DMS153 treated with DMSO at 0.1 percent for 48 hours (cell line): ENCODE results near the gene TINAGL1.

Experiments
- DNase-seq: peaks from one replicate; lab custom pipeline; 2025; ENCODE audit not compliant: unreplicated experiment; lab: John Stamatoyannopoulos, UW

TINAGL1 gene

DNA sequence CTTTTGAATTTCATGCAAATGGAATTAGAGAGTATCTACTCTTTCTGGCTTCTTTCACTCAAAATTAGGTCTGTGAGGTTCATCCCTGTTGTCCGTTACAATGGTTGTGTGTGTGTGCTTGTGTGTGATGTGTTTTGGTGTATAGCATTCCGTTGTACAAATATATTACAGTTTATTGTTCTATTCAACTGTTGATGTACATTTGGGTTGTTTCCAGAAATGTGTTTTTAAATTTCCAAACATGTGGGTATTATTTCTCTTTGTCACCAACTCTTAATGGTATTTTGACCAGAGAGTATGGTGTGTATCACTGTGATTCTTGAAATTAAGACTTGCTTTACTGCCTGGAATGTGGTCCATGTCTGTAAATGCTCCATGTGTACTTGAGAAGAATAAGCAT lies 24.3 kb downstream of the TINAGL1 start:
- DNase-seq = no peak

GRCh38 chr1:31602081-31602480 lies 25.8 kb downstream of the TINAGL1 start:
- no peak for DNase-seq

- no peak for DNase-seq
These were observed 29.7 kb downstream of the TINAGL1 start for GRCh38 chr1:31605908-31606427.

- DNase-seq = no peak
These were observed 31.0 kb downstream of the TINAGL1 start for GRCh38 chr1:31607360-31607759.

DNA sequence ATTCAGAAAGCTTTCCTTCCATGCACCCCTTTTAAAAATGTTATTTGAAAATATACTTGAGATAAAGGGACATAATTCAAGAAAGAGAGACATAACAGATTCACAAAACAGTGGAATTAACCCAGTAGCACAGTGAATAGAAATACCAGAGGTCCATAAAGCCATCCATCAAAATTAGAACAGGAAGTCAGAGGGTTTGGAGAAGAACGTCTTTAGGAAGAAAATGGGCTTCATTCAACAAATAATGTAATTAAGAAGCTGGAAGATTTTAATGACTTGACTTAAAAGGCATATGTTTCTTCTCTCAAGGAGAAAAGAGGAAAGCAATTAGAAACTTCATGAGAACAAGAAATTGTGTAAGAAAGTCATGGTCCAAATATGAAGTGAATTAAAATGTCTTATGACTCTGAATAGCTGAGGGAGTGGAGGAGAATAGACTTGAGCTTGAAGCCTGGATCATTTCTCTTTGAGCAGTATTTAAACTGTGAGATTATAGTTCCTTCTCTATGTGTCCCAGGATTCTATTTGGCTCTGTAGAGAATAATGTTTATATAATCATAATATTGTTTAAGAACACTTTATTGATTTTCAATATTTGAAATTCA lies 33.3 kb downstream of the TINAGL1 start:
- DNase-seq = no peak

DNA sequence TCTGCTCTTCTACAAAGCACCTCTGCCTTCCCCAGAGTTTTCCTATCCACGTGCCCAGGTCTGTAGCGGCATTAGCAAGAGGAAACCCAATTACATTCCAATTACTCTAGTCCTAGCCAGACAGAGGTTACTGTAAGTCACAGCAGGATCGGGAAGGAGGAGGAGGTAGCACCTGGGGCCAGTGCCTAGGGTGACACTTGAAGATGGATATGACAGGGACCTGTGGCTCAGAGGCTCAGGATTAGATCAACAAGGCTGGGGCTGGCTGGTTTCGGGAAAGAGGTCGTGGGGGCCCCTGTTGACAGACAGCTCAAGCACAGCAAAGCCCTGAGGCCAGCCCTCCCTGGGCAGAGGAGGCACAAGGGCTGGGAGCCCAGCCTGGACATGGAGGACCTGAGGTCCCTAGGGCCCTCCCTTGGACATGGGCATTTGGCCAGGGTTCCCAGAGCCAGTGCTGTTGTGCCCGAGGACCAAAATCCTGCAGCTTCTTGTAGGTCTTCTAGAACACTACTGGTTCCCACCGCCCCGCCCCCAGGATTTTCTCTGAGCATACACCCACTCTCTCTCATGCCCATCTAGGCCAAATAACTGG lies 38.2 kb downstream of the TINAGL1 start:
- DNase-seq = no peak

DNA sequence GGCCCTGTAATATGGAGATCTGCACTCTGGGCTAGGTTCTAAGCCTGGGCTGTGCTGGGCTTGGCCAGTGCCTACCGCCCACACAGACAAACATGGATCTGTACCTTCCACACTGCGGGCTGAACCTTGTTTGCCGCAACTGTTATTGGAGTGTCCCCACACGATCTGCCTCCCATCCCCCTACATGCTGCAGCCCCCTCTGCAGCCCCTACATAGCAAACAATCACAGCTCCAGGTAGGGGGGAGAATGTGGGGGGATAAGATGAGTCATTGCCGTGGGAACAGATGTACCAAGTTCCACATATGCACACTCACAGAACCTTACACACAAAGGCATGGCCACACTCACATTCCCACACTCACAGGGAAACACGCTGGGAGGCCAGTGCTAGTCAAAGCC lies 39.1 kb downstream of the TINAGL1 start:
- DNase-seq = no peak

GRCh38 chr1:31615939-31616338 lies 39.6 kb downstream of the TINAGL1 start:
- DNase-seq = no peak

- DNase-seq = no peak
These were observed 41.1 kb downstream of the TINAGL1 start, which contains the start of gene HCRTR1 for GRCh38 chr1:31617218-31617915. HCRTR1 (plus strand) TSS chr1:31617689; CDS start chr1:31619193, 1,504 bp downstream.

DNA sequence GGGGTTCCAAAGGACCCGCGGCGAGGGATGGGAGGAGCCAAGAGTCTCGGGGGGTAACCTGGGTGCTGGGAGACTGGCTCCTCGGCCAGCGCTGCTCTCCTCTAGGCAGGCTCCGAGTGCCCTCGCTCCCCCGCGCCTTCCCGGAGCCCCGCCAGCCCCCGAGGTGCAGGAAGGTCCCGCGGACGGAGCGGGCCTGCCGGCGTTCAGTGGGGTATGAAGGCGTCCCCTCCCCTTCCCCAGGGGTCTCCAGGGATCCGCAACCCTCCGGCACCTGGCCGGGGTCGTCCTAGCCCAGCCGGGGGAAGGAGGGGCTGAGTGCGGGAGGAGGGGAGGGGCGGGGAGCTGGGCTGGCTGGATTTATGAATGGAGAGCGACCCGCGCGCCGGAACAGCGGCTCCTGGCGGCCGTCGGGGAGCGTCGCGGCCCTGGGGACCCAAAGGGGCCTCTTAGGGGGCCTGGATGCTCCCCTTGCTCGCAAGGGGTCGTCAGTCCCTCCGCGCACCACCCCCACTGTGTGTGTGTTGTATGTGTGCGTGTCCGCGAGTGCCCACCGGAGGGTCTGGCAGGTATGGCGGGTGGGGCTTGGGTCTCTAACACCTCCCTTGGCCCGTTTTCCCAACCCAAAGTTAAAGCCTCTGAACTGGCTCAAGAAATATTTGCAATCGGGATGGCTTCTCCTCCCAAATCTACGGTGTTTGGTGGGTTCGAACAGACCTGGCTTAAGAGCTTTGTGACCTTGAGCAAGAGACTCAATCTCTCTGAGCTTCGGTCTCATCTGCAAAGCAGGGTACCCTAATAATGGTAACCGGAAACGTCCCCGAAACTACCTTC lies 41.8 kb downstream of the TINAGL1 start:
- peak; percentile 64 for DNase-seq

DNA sequence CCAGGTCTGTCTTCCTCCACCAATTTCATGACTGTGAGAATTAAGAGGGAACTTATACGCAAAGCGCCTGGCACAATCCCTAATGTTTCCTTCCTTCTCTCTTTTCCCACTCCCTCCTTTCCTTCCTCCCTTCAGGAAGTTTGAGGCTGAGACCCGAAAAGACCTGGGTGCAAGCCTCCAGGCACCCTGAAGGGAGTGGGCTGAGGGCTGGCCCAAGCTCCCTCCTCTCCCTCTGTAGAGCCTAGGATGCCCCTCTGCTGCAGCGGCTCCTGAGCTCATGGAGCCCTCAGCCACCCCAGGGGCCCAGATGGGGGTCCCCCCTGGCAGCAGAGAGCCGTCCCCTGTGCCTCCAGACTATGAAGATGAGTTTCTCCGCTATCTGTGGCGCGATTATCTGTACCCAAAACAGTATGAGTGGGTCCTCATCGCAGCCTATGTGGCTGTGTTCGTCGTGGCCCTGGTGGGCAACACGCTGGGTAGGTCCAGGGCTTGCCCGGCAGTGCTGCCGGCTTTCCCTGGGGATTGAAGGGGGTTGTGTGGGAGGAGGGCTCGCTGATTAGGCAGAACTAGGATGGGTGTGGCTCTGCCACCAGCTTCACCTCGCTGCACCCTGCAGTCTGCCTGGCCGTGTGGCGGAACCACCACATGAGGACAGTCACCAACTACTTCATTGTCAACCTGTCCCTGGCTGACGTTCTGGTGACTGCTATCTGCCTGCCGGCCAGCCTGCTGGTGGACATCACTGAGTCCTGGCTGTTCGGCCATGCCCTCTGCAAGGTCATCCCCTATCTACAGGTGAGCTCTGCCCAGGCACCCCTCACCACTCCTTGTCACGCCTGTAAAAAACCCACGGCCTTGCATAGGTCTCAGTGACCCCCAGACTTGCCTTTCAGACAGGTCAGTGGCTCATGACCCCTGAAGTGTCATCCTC lies 42.9 kb downstream of the TINAGL1 start:
- no peak for DNase-seq

GRCh38 chr1:31620631-31621497 lies 44.5 kb downstream of the TINAGL1 start:
- DNase-seq = no peak

DNA sequence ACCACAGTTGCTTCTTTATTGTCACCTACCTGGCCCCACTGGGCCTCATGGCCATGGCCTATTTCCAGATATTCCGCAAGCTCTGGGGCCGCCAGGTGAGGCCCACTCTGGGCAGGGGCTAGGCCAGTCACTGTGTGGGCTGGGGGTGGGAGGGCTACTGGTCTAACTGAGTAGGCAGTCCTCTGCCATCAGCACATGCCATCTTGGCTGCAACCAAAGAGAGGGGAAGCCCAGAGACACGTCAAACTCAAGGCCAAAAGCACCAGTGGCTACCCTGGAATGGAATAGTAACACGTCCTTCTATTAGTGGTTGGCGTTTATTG lies 45.1 kb downstream of the TINAGL1 start:
- no peak for DNase-seq

DNA sequence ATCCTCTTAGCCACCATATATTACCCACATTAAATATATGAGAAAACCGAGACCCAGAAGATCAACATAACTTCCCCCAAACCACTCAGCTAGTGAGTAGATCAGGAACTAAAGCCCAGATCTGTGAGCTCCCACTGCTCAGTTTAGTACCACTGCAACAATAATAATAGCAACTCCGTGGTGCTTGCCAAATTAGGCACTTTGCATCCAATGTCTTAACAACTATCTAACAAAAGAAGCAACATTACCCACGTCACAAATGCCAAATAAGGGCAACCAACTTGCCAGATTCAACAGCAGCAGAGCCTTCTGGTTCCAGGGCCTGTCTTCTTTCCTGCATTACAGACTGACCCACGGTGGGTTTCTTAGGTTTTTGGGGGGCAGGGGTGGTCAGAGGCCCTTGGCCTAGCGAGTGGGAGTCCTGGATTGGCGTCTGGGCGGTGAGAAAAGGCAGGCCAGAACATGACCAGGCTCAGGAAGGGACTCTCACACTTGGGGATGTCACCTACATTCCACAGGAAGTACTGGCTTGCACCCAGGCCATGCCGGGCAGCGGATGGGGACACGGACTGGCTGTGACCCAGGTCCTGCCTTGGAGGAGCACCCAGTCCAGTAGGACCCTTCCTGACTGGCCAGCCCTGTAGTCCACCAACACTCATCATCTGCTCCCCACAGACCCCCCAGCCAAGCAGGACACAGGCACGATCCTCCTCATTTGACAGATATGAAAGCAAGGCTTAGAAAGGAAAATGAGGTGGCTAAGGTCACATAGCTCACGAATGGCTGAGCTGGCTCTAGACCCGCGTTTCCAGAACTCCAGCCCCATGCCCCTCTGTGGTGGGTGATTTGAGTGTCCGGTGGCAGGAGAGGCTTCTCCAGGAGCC lies 45.8 kb downstream of the TINAGL1 start:
- no peak for DNase-seq

- DNase-seq = no peak
These were observed 47.0 kb downstream of the TINAGL1 start for GRCh38 chr1:31623365-31623764.

DNA sequence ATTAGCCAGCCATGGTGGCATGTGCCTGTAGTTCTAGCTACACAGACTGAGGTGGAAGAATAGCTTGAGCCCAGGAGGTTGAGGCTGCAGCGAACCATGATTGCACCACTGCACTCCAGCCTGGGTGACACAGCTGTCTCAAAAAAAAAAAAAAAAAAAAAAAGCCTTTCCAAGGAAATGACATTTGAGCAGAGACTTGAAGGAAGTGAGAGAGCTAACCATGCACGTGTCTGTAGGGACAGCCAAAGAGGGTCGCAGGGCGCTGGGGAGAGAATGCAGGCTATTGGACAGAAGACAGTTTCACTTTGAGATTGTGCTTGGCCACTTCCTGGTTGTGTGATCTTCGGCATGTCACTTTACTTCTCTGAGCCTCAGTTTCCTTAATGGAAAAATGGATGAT lies 48.0 kb downstream of the TINAGL1 start:
- DNase-seq = no peak

DNA sequence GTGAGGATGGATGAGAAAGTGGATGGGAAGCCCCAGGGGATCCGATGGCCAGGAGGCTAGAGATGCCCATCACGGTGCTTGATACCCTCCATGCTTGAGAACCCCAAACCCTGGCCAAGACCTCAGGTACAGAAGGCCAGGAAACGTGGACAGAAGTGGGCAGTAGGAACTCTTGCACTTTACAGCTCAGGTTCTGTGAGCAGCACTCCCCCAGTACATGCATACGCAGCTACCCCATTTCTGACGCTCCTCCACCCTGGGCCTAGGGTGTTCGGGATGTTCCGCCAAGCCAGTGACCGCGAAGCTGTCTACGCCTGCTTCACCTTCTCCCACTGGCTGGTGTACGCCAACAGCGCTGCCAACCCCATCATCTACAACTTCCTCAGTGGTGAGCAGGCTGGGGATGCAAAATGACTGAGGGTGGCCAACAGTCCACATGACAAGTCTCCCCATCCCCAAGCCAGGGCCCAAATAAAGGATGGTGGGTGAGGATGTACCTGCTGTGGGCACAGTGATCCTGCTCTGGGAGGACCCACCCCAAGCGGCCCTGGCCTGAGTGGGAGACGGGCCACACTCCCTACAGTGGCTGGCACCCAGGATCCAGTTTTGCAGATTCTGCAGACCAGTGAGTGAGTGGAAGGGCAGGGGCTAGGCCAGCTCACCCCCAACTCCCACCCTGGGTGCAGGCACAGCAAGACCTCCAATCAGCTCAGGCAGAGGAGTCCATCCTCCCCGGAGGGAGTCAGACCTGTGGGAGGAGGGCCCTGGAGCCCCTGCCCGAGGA lies 48.6 kb downstream of the TINAGL1 start:
- no peak for DNase-seq
